Measurements from ENCODE around the gene FAM222A.

DNA sequence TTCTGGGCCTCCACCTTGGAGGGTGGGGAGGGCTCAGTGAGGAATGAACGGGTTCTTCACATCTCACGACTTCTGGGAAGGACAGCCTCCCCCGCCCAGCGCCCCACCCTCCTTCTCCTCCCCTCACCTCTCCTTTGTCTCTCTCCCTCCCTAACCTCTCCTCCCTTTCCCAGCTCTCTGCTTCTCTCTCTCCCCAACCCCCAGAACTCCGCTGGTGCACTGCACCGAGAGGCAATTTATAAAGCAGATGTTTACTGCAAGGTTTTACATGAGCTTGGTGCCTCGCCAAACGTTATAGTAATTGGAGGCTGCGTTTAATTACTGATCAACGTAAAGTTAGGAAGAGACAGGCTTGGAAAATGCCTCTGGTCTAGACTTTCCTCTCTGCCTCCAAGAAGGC is 42.9 kb upstream of the FAM222A start:
- TF ChIP-seq, protein P1, sequence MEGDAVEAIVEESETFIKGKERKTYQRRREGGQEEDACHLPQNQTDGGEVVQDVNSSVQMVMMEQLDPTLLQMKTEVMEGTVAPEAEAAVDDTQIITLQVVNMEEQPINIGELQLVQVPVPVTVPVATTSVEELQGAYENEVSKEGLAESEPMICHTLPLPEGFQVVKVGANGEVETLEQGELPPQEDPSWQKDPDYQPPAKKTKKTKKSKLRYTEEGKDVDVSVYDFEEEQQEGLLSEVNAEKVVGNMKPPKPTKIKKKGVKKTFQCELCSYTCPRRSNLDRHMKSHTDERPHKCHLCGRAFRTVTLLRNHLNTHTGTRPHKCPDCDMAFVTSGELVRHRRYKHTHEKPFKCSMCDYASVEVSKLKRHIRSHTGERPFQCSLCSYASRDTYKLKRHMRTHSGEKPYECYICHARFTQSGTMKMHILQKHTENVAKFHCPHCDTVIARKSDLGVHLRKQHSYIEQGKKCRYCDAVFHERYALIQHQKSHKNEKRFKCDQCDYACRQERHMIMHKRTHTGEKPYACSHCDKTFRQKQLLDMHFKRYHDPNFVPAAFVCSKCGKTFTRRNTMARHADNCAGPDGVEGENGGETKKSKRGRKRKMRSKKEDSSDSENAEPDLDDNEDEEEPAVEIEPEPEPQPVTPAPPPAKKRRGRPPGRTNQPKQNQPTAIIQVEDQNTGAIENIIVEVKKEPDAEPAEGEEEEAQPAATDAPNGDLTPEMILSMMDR (IDR thresholded peaks at IDR 0.05) = no peak
- no peak for TF ChIP-seq POLR2A (IDR thresholded peaks at IDR 0.05)

All from lower leg skin (tissue), 3 donors.